ENCODE measurements around the gene STC2. TPM values are rescaled to one million over a fixed set of nuclear protein-coding genes. Genes with fewer than 3 reads are reported as not detected.

The STC2 gene
- total RNA-seq, 1 experiment from 2014 or later: 57.0 TPM

- TF ChIP-seq KAT7 (CRISPR knock-in tag; IDR thresholded peaks at IDR 0.05; ENCODE audit: borderline replicate concordance) (no peak), NFATC4 (CRISPR knock-in tag; IDR thresholded peaks at IDR 0.05) (peak; percentile 19; the same call in 1 of the 2 replicates), ZNF671 (CRISPR knock-in tag; IDR thresholded peaks at IDR 0.05) (peak; percentile 3; the same call in 1 of the 2 replicates)
- TF ChIP-seq, protein P1, sequence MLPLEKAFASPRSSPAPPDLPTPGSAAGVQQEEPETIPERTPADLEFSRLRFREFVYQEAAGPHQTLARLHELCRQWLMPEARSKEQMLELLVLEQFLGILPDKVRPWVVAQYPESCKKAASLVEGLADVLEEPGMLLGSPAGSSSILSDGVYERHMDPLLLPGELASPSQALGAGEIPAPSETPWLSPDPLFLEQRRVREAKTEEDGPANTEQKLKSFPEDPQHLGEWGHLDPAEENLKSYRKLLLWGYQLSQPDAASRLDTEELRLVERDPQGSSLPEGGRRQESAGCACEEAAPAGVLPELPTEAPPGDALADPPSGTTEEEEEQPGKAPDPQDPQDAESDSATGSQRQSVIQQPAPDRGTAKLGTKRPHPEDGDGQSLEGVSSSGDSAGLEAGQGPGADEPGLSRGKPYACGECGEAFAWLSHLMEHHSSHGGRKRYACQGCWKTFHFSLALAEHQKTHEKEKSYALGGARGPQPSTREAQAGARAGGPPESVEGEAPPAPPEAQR (CRISPR knock-in tag; IDR thresholded peaks at IDR 0.05): no peak
- Mint-ChIP-seq H3K27me3 (ENCODE audit: low read depth) (peaks cover 4% of the 10 kb centered on the region; the same call in 1 of the 2 replicates), H3K27ac (peak overlapping the region; percentile 31; the same call in 1 of the 2 replicates), H3K4me1 (peaks cover 41% of the 10 kb centered on the region), H3K4me3 (no peak overlapping the region), H3K9me3 (no peaks in the 10 kb centered on the region), H3K36me3 (peaks cover 55% of the 10 kb centered on the region)
- ChIA-PET CTCF (interaction anchor here (1.4 to 6.5 kb wide), 2 partner anchors 15 to 24 kb away, joined by 9 to 37 read pairs; no protein-coding TSS in a partner anchor), POLR2A (interaction anchor here (0.5 to 5.5 kb wide), 4 partner anchors 11 to 675 kb away, joined by 4 to 79 read pairs (median 8); partner anchors contain the start of gene STC2)
- no peak for DNase-seq (ENCODE audit: low spot score)
- ATAC-seq: no peak
Observed at GRCh38 chr5:173317091-173317730, 11.0 kb downstream of the STC2 start.

GRCh38 chr5:173316339-173317020 lies 11.7 kb downstream of the STC2 start:
- DNase-seq (ENCODE audit: low spot score) (no peak), ATAC-seq (no peak)
- ChIA-PET CTCF (interaction anchor here (1.0 to 6.5 kb wide), 4 partner anchors 15 to 306 kb away, joined by 3 to 37 read pairs (median 6); no protein-coding TSS in a partner anchor), POLR2A (interaction anchor here (0.9 to 5.5 kb wide), 5 partner anchors 12 to 81 kb away, joined by 3 to 79 read pairs (median 9); partner anchors contain the start of genes NKX2-5 and STC2)
- peak overlapping the region; percentile 91 for H3K27ac Mint-ChIP-seq
- peaks cover 9% of the 10 kb centered on the region for H3K27me3 Mint-ChIP-seq (ENCODE audit: low read depth)
- H3K9me3 Mint-ChIP-seq: no peaks in the 10 kb centered on the region
- TF ChIP-seq, protein P2, sequence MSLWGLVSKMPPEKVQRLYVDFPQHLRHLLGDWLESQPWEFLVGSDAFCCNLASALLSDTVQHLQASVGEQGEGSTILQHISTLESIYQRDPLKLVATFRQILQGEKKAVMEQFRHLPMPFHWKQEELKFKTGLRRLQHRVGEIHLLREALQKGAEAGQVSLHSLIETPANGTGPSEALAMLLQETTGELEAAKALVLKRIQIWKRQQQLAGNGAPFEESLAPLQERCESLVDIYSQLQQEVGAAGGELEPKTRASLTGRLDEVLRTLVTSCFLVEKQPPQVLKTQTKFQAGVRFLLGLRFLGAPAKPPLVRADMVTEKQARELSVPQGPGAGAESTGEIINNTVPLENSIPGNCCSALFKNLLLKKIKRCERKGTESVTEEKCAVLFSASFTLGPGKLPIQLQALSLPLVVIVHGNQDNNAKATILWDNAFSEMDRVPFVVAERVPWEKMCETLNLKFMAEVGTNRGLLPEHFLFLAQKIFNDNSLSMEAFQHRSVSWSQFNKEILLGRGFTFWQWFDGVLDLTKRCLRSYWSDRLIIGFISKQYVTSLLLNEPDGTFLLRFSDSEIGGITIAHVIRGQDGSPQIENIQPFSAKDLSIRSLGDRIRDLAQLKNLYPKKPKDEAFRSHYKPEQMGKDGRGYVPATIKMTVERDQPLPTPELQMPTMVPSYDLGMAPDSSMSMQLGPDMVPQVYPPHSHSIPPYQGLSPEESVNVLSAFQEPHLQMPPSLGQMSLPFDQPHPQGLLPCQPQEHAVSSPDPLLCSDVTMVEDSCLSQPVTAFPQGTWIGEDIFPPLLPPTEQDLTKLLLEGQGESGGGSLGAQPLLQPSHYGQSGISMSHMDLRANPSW (CRISPR knock-in tag; conservative IDR thresholded peaks at IDR 0.05; ENCODE audit: low read depth): no peak
- peaks cover 48% of the 10 kb centered on the region for H3K36me3 Mint-ChIP-seq
- no peak overlapping the region for H3K4me3 Mint-ChIP-seq
- H3K4me1 Mint-ChIP-seq: peaks cover 42% of the 10 kb centered on the region

DNA sequence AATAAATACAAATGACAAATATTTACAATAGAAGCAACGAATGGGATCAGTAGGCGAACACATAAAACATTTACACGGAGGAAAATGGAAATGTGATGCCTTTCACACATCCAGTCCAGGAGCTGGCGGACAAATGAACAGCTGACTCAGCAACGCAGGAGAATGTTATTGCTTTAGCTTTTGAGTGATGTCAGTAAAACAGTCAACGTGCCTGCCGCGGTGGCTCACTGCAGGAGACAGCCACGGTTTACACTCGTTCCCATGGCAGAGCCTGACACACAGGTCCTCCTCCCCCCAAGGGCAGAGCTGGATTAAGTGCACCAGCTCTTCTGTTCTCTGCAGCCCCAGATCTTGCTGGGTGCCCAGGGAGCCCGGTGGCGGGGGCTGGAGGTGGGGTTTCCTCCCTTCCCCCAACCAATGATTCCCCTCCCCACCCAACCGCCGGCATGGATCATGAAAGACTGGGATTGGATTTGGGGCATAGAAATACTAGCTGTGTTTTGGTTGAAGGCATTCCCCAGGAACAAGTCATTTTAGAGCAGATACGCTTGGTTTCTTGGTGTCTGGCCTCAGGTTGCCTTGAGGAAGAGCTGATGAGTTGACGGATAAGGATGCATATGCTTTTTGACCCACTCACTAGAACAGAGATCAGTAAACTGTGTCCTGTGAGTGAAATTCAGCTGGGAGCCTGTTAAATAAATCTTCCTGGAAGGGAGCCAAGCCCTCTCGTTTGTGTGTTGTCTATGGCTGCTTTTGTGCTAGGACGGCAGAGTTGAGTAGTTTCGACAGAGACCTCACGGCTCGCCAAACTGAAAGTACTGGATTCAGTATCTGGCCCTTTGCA lies 12.5 kb downstream of the STC2 start:
- Mint-ChIP-seq H3K9me3 (no peaks in the 10 kb centered on the region), H3K27ac (peak overlapping the region; percentile 91), H3K4me3 (no peak overlapping the region), H3K27me3 (ENCODE audit: low read depth) (peaks cover 16% of the 10 kb centered on the region), H3K4me1 (peaks cover 42% of the 10 kb centered on the region), H3K36me3 (peaks cover 40% of the 10 kb centered on the region)
- DNase-seq (ENCODE audit: low spot score) (no peak), ATAC-seq (peak; percentile 50)
- POLR2A ChIA-PET: interaction anchor here (0.6 to 5.5 kb wide), 8 partner anchors 9 to 551 kb away, joined by 3 to 79 read pairs (median 6); partner anchors contain the start of genes NKX2-5 and STC2
- CTCF ChIA-PET: interaction anchor here (0.6 to 6.5 kb wide), 6 partner anchors 12 to 305 kb away, joined by 3 to 37 read pairs (median 4); no protein-coding TSS in a partner anchor
- TF ChIP-seq ZNF425 (CRISPR knock-in tag; conservative IDR thresholded peaks at IDR 0.05) (no peak), IRF1 (CRISPR knock-in tag; IDR thresholded peaks at IDR 0.05) (no peak), ZNF219 (CRISPR knock-in tag; IDR thresholded peaks at IDR 0.05; ENCODE audit: borderline replicate concordance) (no peak), ZNF232 (CRISPR knock-in tag; IDR thresholded peaks at IDR 0.05) (no peak), NFE2L1 (CRISPR knock-in tag; IDR thresholded peaks at IDR 0.05) (no peak), ZNF416 (CRISPR knock-in tag; IDR thresholded peaks at IDR 0.05) (peak; percentile 24; the same call in 1 of the 2 replicates)
- TF ChIP-seq, protein P3, sequence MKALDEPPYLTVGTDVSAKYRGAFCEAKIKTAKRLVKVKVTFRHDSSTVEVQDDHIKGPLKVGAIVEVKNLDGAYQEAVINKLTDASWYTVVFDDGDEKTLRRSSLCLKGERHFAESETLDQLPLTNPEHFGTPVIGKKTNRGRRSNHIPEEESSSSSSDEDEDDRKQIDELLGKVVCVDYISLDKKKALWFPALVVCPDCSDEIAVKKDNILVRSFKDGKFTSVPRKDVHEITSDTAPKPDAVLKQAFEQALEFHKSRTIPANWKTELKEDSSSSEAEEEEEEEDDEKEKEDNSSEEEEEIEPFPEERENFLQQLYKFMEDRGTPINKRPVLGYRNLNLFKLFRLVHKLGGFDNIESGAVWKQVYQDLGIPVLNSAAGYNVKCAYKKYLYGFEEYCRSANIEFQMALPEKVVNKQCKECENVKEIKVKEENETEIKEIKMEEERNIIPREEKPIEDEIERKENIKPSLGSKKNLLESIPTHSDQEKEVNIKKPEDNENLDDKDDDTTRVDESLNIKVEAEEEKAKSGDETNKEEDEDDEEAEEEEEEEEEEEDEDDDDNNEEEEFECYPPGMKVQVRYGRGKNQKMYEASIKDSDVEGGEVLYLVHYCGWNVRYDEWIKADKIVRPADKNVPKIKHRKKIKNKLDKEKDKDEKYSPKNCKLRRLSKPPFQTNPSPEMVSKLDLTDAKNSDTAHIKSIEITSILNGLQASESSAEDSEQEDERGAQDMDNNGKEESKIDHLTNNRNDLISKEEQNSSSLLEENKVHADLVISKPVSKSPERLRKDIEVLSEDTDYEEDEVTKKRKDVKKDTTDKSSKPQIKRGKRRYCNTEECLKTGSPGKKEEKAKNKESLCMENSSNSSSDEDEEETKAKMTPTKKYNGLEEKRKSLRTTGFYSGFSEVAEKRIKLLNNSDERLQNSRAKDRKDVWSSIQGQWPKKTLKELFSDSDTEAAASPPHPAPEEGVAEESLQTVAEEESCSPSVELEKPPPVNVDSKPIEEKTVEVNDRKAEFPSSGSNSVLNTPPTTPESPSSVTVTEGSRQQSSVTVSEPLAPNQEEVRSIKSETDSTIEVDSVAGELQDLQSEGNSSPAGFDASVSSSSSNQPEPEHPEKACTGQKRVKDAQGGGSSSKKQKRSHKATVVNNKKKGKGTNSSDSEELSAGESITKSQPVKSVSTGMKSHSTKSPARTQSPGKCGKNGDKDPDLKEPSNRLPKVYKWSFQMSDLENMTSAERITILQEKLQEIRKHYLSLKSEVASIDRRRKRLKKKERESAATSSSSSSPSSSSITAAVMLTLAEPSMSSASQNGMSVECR (CRISPR knock-in tag; IDR thresholded peaks at IDR 0.05; ENCODE audit: borderline replicate concordance): no peak

All from WTC11 (cell line).